Astrocyte of the hippocampus (primary cell): ENCODE data around the gene FNDC11.
"Not testable (repeated sequence)": the region's sequence is repeated elsewhere in the genome, so short reads cannot be mapped to it uniquely, and the experiment has no call there.

ENCODE experiments used
- DNase-seq: peaks from one replicate; pipeline ENCODE4 v3.0.0; 2011; ENCODE audit warnings: low read depth, low spot score

Gene FNDC11

DNA sequence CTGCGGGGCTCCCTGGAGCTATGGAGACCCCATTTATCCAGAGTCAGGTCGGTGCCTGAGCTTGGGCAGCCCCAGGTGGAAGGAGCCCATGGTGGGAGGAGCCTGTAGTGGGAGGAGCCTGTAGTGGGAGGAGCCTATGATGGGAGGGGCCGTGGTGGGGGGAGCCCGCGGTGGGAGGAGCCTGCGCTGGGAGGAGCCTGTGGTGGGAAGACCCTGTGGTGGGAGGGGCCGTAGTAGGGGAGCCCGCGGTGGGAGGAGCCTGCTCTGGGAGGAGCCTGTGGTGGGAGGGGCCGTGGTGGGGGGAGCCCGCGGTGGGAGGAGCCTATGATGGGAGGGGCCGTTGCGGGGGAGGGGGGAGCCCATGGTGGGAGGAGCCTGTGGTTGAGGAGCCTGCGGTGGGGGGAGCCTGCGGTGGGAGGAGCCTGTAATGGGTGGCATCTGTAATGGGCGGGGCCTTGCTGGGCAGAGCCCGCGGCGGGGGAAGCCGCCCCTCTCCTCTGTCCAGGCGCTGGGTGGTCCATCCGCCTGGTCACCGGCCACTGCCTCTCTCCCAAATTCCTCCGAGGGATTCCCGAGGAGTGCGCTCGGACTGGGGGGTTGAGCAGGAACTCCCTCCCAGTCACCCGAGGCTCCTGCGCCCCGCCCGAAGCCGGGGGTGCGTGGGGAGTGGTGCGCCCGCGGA, 567 bp upstream of the FNDC11 start:
- DNase-seq, result peak; percentile 91

DNA sequence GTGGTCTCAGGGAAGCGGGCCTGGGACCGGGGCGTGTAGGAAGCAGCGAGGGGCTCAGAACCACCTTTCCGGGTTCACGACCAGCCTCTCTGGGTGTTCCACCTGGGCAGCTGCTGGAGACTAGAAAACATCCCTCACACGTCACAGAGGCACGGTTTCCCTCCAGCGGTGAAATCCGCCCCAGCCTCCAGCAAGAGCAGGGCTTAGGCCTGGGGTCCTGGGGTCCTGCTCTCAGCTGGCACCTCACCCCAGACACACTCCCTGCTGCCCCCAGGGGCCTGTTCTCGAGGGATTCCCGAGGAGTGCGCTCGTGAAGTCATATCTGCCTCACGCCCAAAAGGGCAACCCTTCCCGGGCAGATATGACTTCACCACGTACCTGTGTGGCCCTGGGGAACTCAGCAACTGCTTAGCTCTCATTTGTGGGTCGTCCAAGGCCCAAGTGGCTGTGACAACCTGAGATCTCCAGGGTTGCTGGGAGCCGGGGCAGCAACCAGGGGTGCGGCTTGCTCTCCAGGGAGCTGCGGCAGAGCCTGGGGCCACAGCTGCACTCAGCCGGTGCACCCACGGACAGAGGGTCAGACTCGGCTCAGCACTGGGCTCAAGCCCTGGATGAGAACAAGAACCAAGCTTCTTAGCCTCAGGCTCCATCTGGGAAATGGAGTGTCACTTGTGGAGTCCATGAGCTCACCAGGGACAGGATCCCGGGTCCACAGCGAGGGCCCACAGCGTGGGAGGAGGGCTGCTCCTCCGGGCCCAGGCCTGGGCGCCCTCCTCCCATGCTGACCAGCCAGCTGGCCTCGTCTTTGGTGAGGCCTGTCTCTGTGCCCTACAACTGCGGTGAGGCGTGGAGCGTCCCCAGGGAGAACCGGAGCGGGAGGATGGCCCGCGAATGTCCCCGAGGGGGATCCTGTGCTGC, 661 bp downstream of the FNDC11 start:
- DNase-seq, result no peak

GRCh38 chr20:63555661-63556381, 1.9 kb downstream of the FNDC11 start:
- no peak for DNase-seq

DNA sequence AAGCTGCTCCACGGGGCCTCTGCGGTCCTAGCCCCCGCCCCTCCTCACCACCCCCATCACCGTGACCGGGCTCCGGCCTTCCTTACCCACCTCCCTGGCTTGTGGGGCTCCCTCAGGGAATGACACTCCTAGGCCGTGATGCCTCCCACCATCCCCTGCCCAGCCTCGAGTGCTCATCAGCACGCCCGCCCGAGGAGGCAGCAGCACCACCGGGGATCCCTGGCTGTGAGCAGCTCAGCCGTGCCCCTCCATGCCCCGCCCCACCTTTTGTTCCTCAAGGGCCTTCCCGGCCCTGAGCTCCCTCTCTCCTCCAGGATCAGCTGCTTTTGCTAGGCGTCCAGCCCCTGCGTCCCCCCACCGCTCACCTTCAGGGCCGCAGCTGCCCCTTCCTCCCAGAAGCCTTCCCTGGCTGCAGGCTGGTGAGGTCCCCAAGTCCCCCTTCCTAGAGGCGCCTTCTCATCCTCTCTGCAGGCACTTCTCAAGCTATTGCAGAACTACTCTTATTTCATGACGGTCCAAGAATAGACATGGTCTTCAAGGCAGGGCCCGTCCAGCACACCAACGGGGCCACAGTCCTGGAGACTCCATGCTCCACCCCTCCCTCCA, 3.0 kb downstream of the FNDC11 start:
- DNase-seq, result no peak

DNA sequence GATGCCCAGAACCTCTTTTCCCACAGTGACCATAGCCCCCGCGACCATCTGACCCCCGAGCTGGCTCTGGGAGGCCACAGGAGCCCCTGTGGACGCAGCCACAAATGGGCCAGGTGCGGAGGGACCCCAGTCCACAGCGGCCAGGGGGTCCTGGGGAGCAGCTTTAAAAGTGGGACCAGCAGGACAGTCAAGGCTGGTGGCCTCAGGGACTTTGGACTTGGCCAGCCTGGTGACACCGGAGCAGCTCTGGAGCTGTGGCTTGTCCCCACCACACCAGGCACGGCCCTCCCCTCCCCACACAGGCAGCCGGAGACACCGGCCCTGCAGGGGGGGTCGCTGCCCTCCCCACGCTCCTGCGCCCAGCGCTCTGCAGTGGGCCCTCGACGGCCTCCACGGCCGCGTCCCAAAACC, 3.5 kb downstream of the FNDC11 start:
- no peak for DNase-seq

- no peak for DNase-seq
Measured at GRCh38 chr20:63558804-63559484, 5.0 kb downstream of the FNDC11 start.

GRCh38 chr20:63559485-63560332, 5.8 kb downstream of the FNDC11 start:
- not testable (repeated sequence) for DNase-seq

- no peak for DNase-seq
Measured at GRCh38 chr20:63560333-63560805, 6.4 kb downstream of the FNDC11 start.

DNA sequence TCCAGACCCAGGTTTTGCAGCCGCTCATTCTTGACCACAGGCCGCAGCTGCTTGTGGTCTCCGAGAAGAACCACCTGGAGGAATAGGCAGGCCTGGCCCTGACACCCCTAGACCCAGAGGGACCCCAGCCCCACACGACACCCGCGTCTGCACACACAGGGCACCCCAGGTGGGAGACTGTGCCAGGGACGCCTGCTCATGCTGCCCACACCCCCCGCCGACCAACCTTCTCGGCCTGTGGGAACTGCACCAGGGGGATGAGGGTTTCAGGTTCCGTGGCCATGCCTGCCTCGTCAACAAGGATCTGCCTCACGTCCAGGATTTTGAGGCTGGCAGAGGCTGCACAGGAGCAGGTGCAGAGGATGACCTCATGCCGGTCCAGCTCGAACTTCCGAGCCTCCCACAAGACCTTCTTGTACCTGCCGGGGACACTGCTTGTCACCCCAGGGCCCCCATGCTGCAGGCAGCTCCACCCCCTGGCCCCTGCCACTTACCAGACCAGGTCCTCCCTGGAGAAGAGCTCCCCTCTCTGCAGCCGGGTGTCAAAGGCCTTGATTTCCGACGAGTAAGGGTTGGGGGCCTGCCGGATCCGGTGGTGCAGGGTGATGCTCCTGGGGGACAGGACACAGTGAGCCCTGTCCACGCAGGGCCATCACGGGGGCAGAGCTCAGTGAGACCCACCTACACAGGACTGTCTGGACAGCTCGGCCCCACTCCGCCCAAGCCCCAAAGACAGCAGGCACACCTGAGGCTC, 7.1 kb downstream of the FNDC11 start:
- DNase-seq, result no peak

- no peak for DNase-seq
Measured at GRCh38 chr20:63561624-63562396, 7.9 kb downstream of the FNDC11 start.

DNA sequence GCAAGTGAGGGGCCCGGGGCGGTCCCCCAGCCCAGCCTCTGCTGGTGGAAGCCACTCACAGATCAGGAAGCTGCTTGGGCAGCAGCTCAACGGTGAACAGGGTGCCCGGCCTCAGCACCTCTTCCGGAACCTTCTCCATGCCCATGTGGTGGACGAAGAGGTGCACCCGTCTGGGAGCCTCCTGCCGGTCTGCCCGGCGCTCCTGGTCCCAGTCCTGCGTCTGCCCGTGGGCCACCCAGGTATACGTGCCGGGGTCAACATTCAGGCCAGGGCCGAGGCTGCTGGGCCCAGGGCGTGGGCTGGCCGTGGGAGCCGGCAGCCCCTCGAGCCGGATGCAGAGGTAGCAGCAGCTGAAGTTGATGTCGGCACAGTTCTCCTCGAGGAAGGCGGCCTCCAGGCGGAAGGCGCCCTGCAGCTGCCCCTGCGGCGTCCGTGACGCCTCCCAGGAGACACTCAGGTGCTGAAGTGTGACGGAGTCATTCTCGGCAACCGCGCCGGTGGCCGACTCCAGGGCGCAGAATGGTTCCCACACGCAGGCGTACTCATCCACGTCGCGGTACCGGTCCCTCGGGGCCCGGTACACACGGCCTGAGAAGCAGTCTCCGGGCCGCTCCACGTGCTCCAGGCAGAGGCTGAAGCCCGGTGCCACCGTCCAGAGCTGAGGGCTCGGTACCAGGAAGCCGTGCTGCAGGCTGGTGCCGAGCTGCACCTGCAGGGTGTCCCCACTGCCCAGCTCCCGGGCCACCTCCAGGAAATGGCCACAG, 8.7 kb downstream of the FNDC11 start:
- DNase-seq, result no peak

DNA sequence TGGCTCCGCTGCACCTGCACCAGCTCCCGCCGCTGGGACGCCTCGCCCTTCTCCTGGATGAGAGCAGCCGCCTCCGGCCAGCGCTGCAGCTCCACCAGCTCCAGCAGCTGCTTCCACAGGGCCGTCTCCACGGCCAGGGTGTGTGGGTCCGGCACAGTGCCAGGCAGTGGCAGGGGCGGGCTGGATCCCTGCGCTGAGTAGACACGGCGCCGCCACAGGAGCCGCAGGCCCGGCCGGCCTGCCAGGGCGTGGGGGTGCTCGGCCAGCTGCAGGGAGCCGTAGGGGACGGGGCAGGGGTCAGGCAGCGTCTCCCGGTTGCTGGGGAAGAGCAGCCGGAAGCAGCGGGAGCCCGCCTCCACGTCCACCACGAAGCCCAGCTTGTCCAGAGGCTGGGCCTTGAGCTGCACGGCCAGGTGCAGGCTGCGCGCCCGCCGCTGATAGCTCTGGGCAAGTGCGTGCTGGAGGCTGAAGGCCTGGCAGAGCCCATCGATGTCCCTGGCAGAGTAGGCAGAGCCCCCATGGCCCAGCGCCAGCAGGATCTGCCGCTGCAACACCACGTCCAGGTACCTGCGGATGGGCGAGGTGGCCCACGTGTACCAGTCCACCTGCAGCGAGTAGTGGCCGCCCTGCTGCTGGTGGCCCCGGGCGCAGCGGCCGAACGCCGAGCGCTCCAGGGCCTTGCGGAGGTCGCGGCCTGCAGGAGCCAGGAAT, 9.4 kb downstream of the FNDC11 start:
- no peak for DNase-seq

DNA sequence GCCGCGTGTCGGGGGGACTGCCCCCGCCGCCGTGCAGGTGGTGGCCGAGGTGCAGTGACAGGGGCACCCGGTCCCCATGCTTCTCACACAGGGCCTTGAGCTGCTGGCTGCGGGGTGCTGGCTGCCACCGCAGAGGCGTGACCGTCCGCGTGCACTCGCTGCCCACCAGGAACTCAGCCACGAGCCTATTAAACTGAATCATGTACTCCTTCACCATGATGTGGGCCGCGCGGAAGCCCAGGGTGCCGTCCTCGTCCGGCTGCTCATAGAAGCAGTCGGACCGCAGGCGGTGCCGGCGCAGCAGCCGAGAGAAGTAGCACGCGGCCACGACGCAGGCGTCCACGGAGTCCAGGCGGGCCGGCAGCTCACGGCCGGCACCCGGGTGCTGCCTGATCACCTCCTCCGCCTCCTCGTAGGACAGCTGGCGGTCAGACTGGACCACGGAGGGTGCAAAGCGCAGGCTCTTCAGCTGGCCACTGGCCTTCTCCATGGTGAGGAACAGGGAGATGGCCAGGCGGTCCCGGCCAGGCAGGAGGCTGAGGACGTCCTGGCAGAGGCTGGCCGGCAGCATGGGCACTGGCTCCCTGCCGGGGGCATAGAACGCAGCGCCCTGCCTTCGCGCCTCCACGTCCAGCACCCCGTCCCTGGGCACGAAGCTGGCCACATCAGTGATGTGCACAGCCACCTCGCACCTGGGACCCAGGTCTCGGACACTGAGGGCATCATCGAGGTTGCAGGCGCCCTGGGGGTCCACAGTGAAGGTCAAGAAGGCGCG, 10.3 kb downstream of the FNDC11 start:
- no peak for DNase-seq

- DNase-seq, result no peak
Measured at GRCh38 chr20:63565021-63565698, 11.2 kb downstream of the FNDC11 start.

DNA sequence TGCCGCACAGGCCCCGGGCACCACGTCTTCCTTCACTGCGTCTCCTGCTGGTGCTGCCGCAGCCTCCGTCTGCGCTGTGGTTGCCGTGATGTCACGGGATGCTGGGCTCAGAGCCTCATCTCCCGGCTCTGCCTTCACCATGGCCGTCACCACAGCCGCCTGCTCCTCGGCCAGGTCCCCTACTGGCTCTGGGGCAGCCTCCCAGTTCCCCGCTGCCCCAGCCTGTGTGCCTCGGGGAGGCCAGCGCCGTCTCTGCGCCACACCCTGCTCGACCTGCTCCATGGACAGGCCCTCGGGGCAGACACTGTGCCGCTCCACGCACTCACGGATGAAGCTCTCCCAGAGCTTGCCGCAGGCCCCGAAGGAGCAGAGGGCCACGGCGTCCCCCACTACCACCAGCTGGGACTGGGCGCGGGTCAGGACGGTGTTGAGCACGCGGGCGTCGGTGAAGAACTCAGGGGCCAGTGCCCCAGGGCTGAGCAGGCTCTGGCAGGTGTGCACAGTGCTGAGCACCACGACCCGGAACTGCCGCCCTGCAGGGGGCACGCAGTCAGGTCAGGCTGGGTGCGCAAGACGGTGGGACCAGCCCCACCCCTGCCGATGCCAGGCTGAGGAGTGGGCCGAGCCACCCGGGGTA, 11.9 kb downstream of the FNDC11 start:
- no peak for DNase-seq
